Mesenchymal stem cell (in vitro differentiated cells and primary cell): ENCODE data around the gene RFC2. TPM values are rescaled to one million over a fixed set of nuclear protein-coding genes. Genes with fewer than 3 reads are reported as not detected.

Source experiments
- DNase-seq: peaks from one replicate; pipeline ENCODE4 v3.0.0-alpha.2; 2013
- H2AFZ ChIP-seq: one replicate; pipeline ENCODE4 v1.6.1; 2013; ENCODE audit warnings: low read depth, mild to moderate bottlenecking, control low read depth, inconsistent platforms, low read length, moderate library complexity
- H2AK5ac ChIP-seq: 2 replicates; pipeline ENCODE4 v1.6.1; 2013; ENCODE audit warnings: low read length, moderate library complexity, mild to moderate bottlenecking, inconsistent platforms; ENCODE audit not compliant: severe bottlenecking
- H2BK120ac ChIP-seq: one replicate; pipeline ENCODE4 v1.6.1; 2013; ENCODE audit warnings: low read depth, mild to moderate bottlenecking, inconsistent platforms, low read length, moderate library complexity
- H2BK12ac ChIP-seq, 2 experiments: one replicate each; pipeline ENCODE4 v1.6.1; 2013; ENCODE audit warnings: inconsistent platforms in 2 of 2, low read length in 2 of 2, mild to moderate bottlenecking in 2 of 2, moderate library complexity in 2 of 2, control low read depth in 1 of 2
- H2BK15ac ChIP-seq: one replicate; pipeline ENCODE4 v1.6.1; 2013; ENCODE audit warnings: mild to moderate bottlenecking, low read depth, inconsistent platforms; ENCODE audit not compliant: poor library complexity, severe bottlenecking
- H2BK5ac ChIP-seq: 2 replicates; pipeline ENCODE4 v1.6.1; 2013; ENCODE audit warnings: low read depth, mild to moderate bottlenecking, low read length, control low read depth, inconsistent platforms; ENCODE audit not compliant: poor library complexity, severe bottlenecking
- H3K14ac ChIP-seq, 2 experiments: one replicate each; pipeline ENCODE4 v1.6.1; 2013; ENCODE audit warnings: inconsistent platforms in 2 of 2, low read length in 2 of 2, control low read depth in 1 of 2, mild to moderate bottlenecking in 1 of 2, moderate library complexity in 1 of 2
- H3K18ac ChIP-seq, 2 experiments: one replicate each; pipeline ENCODE4 v1.6.1; 2013; ENCODE audit warnings: inconsistent platforms in 2 of 2, low read length in 2 of 2, control low read depth in 1 of 2, low read depth in 1 of 2, mild to moderate bottlenecking in 1 of 2
- H3K23ac ChIP-seq, 2 experiments: one replicate each; pipeline ENCODE4 v1.6.1; 2013; ENCODE audit warnings: inconsistent platforms in 2 of 2, low read length in 2 of 2, mild to moderate bottlenecking in 2 of 2, moderate library complexity in 2 of 2, control low read depth in 1 of 2
- H3K27ac ChIP-seq: 2 replicates; pipeline ENCODE4 v1.5.1; 2013; ENCODE audit warnings: mild to moderate bottlenecking, moderate library complexity, low read length, control low read depth, inconsistent platforms; ENCODE audit not compliant: poor library complexity, severe bottlenecking
- H3K27me3 ChIP-seq, 2 experiments: 2 replicates each; pipeline versions ENCODE4 v1.6.1 to v1.7.0; 2013; ENCODE audit warnings: low read length in 2 of 2, mild to moderate bottlenecking in 2 of 2, moderate library complexity in 2 of 2, control low read depth in 1 of 2, inconsistent platforms in 1 of 2; ENCODE audit not compliant: control insufficient read depth in 1 of 2, insufficient read depth in 1 of 2
- H3K36me3 ChIP-seq, 2 experiments: 2 replicates each; pipeline versions ENCODE4 v1.6.1 to v1.7.0; 2013; ENCODE audit warnings: low read length in 2 of 2, control low read depth in 1 of 2, inconsistent platforms in 1 of 2, low read depth in 1 of 2, mild to moderate bottlenecking in 1 of 2; ENCODE audit not compliant: insufficient read depth in 2 of 2, control insufficient read depth in 1 of 2
- H3K4ac ChIP-seq, 2 experiments: one replicate each; pipeline ENCODE4 v1.6.1; 2013; ENCODE audit warnings: inconsistent platforms in 2 of 2, low read length in 2 of 2, mild to moderate bottlenecking in 2 of 2, moderate library complexity in 2 of 2, control low read depth in 1 of 2, low read depth in 1 of 2
- H3K4me1 ChIP-seq: 2 replicates; pipeline ENCODE4 v1.6.1; 2013; ENCODE audit warnings: low read depth, low read length, control low read depth; ENCODE audit not compliant: control insufficient read depth, insufficient read depth
- H3K4me2 ChIP-seq: 2 replicates; pipeline ENCODE4 v1.6.1; 2013; ENCODE audit warnings: low read length, mild to moderate bottlenecking, inconsistent platforms; ENCODE audit not compliant: poor library complexity, severe bottlenecking
- H3K4me3 ChIP-seq, 2 experiments: 2 replicates each; pipeline versions ENCODE4 v1.5.1 to v1.7.0; 2013; ENCODE audit warnings: low read length in 2 of 2, mild to moderate bottlenecking in 2 of 2, control low read depth in 1 of 2, low read depth in 1 of 2; ENCODE audit not compliant: insufficient read depth in 1 of 2
- H3K79me1 ChIP-seq: replicated peaks from 2 replicates; pipeline ENCODE4 v1.6.1; 2013; ENCODE audit warnings: mild to moderate bottlenecking, control low read depth, low read length, inconsistent platforms; ENCODE audit not compliant: poor library complexity, severe bottlenecking
- H3K9ac ChIP-seq: 2 replicates; pipeline ENCODE4 v1.7.0; 2013; ENCODE audit warnings: mild to moderate bottlenecking, low read length, moderate library complexity
- H3K9me3 ChIP-seq: 2 replicates; pipeline ENCODE4 v1.7.0; 2013; ENCODE audit warnings: mild to moderate bottlenecking, low read length; ENCODE audit not compliant: control insufficient read depth
- H4K8ac ChIP-seq: one replicate; pipeline ENCODE4 v1.6.1; 2013; ENCODE audit warnings: inconsistent platforms, mild to moderate bottlenecking, low read length, moderate library complexity
- H4K91ac ChIP-seq: one replicate; pipeline ENCODE4 v1.6.1; 2013; ENCODE audit warnings: mild to moderate bottlenecking, low read length, inconsistent platforms
- WGBS: methylation state at CpG from one replicate; pipeline ENCODE4 v1.1.7; 2013; ENCODE audit warnings: mixed read lengths; 5-methylcytosine and 5-hydroxymethylcytosine counted together
- polyA plus RNA-seq, 2 experiments: library from polyadenylated mRNA; stranded (reverse); fragments of 200-250 nt; gene quantifications; one replicate each; pipeline ENCODE4 v1.2.3, GENCODE V29; 2013

RFC2 gene
- 17.3 TPM for polyA plus RNA-seq (2013, experiment 1 of 2)
- polyA plus RNA-seq (2013, experiment 2 of 2): 16.3 TPM

DNA sequence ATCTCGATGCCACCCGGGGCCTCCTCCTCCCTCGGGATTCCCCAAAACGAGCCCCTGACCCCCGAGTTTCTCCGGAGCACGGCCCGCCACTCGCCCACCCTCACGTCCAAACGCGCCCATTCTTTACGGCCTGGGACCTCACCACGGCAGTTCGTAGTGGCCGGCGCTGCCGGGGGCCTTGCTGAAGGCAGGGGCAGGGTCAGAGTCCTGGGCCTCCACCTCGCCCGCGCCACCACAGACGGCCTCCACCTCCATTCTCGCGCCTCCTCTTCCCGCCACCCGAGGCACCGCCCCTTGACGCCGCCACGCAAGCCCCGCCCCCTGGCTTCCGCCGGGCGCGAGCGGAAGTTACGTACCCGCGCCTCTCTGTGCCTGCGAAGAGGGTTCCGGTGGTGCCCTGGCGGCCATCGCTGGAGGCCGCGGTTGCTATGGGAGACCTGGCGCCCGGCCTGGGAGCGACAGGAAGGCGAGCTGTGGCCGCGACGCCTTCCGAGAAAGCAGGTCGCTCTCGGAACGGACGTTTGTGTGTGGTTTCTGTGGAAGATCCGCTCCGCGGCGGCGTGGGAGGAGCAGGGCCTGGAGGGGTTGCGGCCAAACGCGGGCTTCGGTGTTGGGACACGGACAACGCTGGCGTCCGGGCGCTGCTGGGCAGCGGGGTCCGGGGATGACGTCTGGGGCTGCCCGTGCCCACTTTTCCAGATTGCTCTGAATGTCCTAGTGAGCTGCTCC is at the start of gene RFC2:
Gene RFC2, minus strand, starts transcription at position 271 of the 729 bp plus-strand sequence. Its CDS starts 16 bp downstream, at position 255.
- Histone ChIP-seq H3K4ac (peak within 1 kb of the TSS; percentile 93 to 99), H2BK5ac (peak within 1 kb of the TSS; percentile 86), H3K79me1 (peaks cover 18% of the 10 kb centered on the region), H3K27me3 (no peaks in the 10 kb centered on the region), H3K27ac (peak within 1 kb of the TSS; percentile 93), H3K14ac (peak within 1 kb of the TSS in 1 of 2 experiments; percentile 99), H3K36me3 (peaks cover 16 to 19% of the 10 kb centered on the region in 2 experiments), H4K8ac (peak within 1 kb of the TSS; percentile 95), H3K9me3 (no peaks in the 10 kb centered on the region), H2BK120ac (peak within 1 kb of the TSS; percentile 93), H2BK15ac (peak within 1 kb of the TSS; percentile 99), H3K4me1 (peaks cover 10% of the 10 kb centered on the region), H4K91ac (peak within 1 kb of the TSS; percentile 98), H3K4me3 (peak within 1 kb of the TSS; percentile 94 to 100), H2AFZ (peak within 1 kb of the TSS; percentile 98), H2AK5ac (no peak within 1 kb of the TSS), H3K23ac (peak within 1 kb of the TSS in 1 of 2 experiments; percentile 99), H2BK12ac (peak within 1 kb of the TSS; percentile 38 to 92), H3K18ac (peak within 1 kb of the TSS; percentile 97 to 99), H3K9ac (peak within 1 kb of the TSS; percentile 96), H3K4me2 (peak within 1 kb of the TSS; percentile 80)
- DNase-seq: peak; percentile 97
- under 1% methylated on average over 70 of the region's 75 CpGs for WGBS

DNA sequence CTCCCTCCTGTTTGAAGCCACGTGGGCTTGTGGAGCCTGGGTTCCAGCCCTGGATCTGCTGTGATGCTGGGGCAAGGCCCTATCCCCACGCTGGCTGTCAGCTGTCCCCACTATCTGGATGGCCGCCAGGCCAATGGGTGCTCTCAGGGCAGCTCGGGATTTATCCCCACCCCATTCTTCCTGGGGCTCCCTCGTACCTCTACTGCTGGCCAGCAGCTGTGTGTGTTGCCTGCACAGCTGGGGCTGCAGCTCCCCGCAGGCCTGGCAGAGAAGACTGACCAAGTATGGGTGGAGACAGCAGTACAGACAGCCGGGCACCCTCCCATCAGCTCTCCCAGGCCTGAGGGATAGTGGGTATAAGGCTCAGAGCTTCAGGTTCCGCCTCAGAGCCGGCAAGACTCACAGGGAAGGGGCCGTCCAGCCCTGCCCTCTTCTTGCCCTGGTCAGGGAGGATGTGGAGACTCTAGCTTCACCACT is 48.6 kb upstream of the RFC2 start:
- Histone ChIP-seq H4K8ac (peak overlapping the region; percentile 24), H3K36me3 (peaks cover 0 to 6% of the 10 kb centered on the region in 2 experiments), H2BK12ac (no peak overlapping the region), H3K4me2 (no peak overlapping the region), H2BK5ac (no peak overlapping the region), H3K4me3 (no peak overlapping the region), H4K91ac (no peak overlapping the region), H3K79me1 (peaks cover 35% of the 10 kb centered on the region), H3K27me3 (no peaks in the 10 kb centered on the region), H3K14ac (no peak overlapping the region), H2BK15ac (no peak overlapping the region), H3K27ac (no peak overlapping the region), H3K9ac (no peak overlapping the region), H3K4me1 (peaks cover 32% of the 10 kb centered on the region), H3K23ac (no peak overlapping the region), H3K18ac (peak overlapping the region in 1 of 2 experiments; percentile 14), H3K9me3 (no peaks in the 10 kb centered on the region), H2AFZ (no peak overlapping the region), H3K4ac (no peak overlapping the region), H2BK120ac (no peak overlapping the region), H2AK5ac (no peak overlapping the region)
- DNase-seq: no peak
- WGBS: 83% methylated on average over 10 of the region's 10 CpGs

DNA sequence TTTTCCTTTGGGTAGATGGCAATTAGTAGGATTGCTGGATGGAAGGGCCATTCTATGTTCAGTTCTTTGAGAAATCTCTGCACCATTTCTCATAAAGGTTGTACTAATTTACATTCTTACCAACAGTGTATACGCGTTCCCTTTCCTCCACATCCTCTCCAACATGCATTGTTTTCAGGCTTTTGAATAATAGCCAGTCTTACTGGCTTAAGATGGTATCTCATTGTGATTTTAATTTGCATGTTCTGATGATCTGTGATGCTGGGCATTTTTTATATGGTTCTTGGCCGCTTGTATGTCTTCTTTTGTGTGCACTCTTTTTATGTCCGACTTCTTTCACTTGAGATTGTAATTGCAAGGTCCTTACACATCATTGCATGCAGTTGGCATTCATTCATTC is 46.7 kb upstream of the RFC2 start:
- Histone ChIP-seq H3K9ac (no peak overlapping the region), H3K14ac (no peak overlapping the region), H3K23ac (no peak overlapping the region), H4K8ac (no peak overlapping the region), H3K4me3 (no peak overlapping the region), H2BK5ac (no peak overlapping the region), H3K4ac (no peak overlapping the region), H3K9me3 (peaks cover 2% of the 10 kb centered on the region), H3K27ac (no peak overlapping the region), H2AK5ac (no peak overlapping the region), H2BK15ac (no peak overlapping the region), H2BK12ac (no peak overlapping the region), H3K4me1 (peaks cover 18% of the 10 kb centered on the region), H2BK120ac (no peak overlapping the region), H3K4me2 (no peak overlapping the region), H3K18ac (no peak overlapping the region), H3K27me3 (no peaks in the 10 kb centered on the region), H3K79me1 (peaks cover 39% of the 10 kb centered on the region), H4K91ac (no peak overlapping the region), H2AFZ (no peak overlapping the region), H3K36me3 (peaks cover 0 to 14% of the 10 kb centered on the region in 2 experiments)
- DNase-seq: no peak
- WGBS: 100% methylated on average over 1 of the region's 4 CpGs

DNA sequence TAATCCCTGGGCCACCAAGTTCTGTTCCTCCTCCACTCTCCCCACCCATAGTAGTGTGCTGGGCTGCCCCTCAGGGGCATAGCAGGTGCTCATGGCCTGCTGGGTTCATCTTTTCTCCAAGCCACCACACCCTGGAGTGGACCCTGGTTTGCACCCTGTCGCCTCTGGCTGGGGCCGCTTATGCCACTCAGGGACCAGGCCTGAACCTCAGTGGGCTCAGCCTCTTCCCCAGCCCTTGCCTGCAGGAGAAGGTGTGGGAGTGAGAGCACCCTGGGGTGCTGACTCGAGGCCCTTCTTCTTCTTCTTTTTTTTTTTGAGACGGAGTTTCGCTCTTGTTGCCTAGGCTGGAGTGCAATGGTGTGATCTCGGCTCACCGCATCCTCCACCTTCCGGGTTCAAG is 45.2 kb upstream of the RFC2 start:
- Histone ChIP-seq H3K27ac (no peak overlapping the region), H3K27me3 (no peaks in the 10 kb centered on the region), H4K8ac (no peak overlapping the region), H2AK5ac (no peak overlapping the region), H2BK12ac (peak overlapping the region in 1 of 2 experiments; percentile 31), H3K14ac (no peak overlapping the region), H3K23ac (no peak overlapping the region), H2BK5ac (no peak overlapping the region), H3K4ac (no peak overlapping the region), H3K4me2 (no peak overlapping the region), H4K91ac (no peak overlapping the region), H3K9ac (no peak overlapping the region), H3K79me1 (peaks cover 41% of the 10 kb centered on the region), H3K18ac (no peak overlapping the region), H2AFZ (no peak overlapping the region), H2BK120ac (no peak overlapping the region), H3K4me1 (peaks cover 12% of the 10 kb centered on the region), H2BK15ac (peak overlapping the region; percentile 36), H3K9me3 (peaks cover 2% of the 10 kb centered on the region), H3K4me3 (no peak overlapping the region), H3K36me3 (peaks cover 0 to 14% of the 10 kb centered on the region in 2 experiments)
- 89% methylated on average over 5 of the region's 8 CpGs for WGBS
- no peak for DNase-seq
